Activated CD8-positive, alpha-beta memory T cell treated with anti-CD3 and anti-CD28 coated beads, Interleukin-2, amount 50 U/mL, for 48 hours (primary cell): ENCODE measurements around the gene NOC4L.

Experiments used
- DNase-seq: peaks from one replicate; pipeline ENCODE4 v3.0.0-alpha.2; 2020

The NOC4L gene

DNA sequence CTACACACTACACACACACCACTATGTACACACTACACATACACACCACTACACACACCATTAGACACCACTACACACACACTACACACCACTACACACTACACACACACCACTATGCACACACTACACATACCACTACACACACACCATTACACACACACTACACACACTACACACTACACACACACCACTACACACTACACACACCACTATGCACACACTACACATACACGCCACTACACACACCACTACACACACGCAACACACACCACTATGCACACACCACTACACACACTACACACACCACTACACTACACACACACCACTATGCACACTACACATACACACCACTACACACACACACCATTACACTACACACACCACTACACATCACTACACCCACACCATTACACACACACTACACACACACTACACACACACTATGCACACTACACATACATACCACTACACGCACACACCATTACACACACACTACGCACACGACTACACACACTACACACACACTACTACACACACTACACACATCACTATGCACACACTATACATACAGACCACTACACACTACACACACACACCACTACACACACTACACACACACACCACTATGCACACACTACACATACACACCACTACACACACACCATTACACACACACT, 13.6 kb downstream of the NOC4L start:
- DNase-seq, result no peak

DNA sequence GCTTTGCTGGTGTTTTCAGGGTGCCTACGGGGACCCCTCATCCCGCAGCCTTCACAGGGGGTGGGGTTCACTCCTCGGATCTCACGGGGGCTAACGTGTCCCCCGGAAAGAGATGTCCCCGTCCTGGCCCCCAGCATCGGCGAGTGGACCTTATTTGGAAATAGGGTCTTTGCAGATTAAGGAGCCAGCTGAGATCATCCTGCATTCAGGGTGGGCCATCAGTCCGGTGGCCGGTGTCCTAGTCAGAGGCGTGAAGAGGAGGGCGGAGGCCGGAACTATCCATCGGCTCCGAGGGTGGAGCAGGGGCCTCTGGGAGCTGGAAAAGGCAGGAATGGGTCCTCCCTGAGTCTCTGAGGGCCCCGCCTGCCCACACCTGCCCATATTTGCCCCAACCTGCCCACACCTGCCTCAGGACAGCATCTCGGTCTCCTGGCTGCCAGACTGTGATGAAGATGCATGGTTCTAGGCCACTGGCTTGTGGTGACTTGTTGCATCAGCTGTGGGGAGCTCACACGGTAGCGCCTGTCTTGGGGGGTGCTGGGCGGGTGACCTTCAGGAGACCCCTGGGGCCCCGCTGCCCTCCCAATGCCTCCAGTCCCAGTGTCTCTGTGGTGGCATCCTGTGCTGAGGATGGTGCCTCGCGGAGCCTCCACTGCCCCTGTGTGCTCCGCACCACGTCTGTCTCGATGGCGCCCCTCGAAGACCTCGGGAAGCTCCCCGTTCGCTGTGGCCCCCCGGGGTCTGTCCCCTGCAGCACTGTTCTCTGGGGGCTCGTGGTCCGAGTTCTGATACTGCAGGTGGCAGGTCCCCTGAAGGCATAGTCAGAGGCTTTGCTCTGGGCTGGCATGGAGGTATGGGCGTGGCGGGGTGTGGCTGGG, 14.7 kb downstream of the NOC4L start:
- no peak for DNase-seq

DNA sequence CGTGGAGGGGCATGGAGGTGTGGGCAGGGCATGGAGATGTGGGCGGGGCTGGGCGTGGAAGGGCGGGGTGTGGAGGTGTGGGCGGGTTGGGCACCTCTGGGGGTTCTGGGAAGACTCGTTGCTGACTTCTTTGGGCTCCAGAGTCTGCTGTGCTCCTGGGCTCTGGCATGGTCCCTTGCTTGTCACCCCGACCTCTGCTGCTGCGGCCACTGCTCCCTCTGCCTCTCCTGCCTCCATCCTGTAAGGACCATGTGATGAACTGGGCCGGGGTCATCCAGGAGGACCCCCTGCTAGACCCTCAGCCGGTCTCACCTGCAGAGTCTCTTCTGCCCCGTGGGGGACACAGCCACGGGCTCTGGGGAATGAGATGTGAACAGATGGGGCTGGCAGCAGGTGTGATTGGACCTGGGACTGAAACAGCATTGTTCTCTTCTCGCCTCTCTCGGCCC, 15.3 kb downstream of the NOC4L start:
- no peak for DNase-seq

DNA sequence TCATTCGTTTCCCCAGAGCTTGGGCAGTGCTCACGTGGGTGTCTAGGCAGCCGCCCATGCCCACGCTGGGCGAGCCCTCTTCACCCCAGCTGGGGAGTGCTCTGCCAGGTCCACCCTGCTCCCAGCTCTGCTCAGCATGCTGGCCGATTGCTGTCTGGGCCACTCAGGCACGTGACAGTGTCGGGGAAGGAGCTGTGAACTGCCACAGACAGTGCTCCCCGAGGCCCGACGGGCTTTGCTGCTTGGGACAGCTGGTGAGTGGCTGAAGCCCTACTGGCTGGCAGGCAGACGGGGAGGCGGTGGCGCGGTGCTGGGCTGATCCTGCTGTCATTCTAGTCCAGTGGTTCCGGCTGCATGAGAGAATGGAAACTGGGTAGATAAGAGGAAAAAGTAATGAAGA, 15.8 kb downstream of the NOC4L start:
- no peak for DNase-seq

DNA sequence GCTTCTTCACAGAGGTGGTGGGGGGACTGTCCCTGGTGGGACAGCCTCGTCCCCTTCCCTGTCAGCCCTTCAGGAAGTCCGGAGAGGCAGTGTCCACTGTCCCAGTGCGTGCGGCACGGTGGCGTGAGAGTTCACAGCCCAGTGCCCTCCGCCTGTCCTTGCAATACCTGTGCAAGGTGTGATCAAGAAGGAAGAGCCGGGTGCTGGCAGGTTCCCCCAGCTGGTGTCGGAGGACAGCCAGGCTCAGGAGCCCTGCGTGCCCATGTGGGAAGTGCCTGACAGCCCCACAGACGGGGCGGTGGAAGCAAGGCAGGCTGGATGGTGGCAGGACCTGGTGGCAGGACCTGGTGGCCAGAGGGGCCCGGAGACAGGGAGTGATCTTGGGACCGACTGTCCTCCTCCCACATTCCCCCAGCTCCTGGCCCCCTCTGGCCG, 16.4 kb downstream of the NOC4L start:
- no peak for DNase-seq

DNA sequence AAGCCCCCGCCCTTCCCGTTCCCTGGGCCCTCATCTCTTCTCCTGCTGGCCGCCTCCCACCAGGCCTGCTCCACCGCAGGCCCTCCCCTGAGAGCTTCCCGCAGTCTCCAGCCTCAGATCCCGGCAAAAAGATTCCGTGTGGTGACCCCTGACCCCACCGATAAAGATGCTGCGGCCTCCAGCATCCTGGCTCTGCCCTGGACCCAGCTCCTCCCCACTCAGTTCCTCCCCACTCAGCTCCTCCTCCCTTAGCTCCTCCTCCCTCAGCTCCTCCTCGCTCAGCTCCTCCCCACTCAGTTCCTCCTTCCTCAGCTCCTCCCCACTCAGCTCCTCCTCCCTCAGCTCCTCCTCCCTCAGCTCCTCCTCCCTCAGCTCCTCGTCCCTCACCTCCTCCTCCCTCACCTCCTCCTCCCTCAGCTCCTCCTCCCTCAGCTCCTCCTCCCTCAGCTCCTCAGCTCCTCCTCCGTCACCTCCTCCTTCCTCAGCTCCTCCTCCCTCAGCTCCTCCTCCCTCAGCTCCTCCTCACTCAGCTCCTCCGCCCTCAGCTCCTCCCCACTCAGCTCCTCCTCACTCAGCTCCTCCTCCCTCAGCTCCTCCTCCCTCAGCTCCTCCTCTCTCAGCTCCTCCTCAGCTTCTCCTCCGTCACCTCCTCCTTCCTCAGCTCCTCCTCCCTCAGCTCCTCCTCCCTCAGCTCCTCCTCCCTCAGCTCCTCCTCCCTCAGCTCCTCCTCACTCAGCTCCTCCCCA, 17.0 kb downstream of the NOC4L start:
- no peak for DNase-seq

DNA sequence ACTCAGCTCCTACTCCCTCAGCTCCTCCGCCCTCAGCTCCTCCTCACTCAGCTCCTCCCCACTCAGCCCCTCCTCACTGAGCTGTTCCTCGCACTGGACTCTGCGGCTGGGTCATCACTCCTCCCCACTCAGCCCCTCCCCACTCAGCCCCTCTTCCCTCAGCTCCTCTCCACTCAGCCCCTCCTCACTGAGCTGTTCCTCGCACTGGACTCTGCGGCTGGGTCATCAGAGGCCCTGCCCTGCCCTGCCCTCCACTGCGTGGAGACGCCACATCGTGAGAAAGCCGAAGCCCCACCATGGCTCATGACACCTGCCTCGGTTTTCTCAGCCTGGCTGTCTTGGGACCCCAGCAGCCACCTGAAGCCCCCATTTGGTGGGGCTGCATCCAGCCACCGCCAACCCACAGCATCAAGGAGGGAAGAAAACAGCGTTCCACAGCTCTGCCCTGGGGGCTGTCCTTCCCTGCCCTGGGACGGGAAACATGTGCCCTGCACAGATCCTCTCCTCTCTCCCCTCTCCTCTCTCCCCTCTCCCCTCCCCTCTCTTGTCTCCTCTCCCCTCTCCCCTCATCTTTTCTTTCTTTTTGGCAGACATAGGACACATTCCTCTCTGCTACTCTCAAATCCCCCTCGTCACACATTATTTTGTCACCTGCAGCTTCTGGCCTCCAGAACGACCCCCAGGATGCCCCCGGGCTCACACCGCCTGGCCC, 17.7 kb downstream of the NOC4L start:
- DNase-seq, result no peak

DNA sequence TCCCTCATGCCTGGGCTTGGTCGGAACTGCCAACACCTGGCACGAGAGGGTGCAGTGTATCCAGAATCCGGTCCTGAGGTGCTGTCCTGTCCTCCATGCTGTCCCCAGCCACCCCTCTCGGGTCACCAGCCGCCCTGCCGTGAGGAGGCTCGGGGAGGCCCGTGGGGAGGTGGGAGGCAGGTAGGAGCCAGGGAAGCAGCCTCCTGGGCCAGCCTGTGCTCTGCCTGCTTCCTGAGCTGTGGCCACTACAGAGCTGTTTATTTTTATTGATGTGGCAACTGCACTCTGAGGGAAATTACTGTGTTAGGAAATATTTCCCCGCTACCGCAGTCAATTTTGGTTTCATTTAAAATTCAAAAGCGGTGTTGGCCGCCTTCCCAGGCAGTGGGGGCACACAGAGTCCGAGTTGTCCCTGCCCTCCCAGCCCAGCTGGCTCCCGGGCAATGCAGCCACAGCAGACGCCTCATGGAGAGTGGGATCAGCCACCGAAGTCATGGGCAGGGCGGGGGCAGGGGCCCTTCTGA, 18.3 kb downstream of the NOC4L start:
- DNase-seq, result no peak

DNA sequence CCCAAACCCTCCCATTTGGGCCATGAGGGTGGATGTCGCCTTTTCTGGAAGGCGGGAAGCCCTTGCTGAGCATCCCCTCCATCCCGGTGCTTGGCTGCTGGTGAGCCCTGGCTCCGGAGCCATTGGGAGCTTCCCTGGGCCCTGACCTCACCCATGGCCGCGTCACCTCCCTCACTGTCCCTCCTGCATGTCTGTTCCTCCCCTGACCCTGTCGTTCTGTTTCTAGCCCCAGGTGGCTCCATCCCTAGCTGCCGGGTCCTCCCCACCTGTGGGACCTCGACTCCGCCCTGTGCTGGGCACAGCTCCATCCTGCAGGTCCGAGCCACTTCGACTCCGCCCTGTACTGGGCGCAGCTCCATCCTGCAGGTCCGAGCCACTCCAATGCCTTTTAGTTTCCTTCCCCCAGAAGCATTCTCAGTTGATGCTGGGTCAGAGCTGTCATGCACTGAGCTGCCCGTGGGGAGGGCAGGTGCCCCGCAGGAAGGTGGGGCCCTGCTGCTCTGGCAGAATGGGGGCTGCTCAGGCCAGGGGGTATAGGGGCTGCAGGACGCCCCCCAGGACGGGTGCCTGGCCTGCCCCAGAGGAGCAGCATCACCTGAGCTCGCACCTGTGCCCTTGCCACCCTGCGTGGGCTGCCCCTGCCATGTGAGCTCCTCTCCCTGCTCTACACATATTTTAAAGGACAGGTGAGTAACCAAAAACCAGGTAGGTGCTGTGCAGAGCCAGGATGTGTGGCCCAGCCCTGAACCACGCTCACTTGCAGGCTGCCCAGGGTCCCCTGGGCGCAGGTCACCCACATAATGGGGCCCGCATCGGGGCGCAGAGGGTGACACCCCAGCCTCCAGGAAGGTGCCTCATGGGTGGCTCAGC, 19.0 kb downstream of the NOC4L start:
- no peak for DNase-seq

DNA sequence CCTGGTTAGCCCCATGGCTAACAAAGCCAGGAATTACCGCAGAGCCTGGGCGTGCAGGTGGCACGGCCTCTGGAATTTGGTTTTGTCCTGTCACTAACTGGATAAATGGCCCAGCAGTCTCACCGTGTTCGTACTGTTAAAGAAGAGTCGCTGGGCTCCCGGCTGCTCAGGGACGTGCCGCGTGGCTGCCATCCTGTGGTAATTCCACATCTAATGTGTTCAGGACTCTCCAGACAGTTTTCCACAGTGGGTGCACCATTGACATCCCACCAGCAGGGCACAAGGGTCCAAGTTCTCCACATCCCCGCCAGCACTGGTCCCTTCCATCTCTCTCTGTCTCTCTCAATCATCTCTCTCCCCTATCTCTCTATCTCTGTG, 19.6 kb downstream of the NOC4L start:
- DNase-seq, result no peak

DNA sequence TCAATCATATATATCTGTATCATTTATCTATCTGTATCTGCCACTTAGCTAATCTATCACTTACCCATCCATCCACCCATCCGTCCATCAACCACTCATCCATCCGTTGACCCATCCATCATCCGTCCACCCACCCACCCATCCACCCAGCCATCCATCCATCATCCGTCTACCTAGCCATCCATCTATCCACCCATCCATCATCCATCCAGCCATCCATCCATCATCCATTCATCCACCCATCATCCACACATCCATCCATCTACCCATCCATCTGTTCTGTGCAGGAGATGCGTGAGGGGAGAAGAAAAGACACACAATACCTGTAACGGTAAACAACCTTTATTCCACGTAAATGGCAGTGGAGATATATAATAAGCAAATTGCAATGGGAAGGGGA, 20.2 kb downstream of the NOC4L start:
- no peak for DNase-seq

DNA sequence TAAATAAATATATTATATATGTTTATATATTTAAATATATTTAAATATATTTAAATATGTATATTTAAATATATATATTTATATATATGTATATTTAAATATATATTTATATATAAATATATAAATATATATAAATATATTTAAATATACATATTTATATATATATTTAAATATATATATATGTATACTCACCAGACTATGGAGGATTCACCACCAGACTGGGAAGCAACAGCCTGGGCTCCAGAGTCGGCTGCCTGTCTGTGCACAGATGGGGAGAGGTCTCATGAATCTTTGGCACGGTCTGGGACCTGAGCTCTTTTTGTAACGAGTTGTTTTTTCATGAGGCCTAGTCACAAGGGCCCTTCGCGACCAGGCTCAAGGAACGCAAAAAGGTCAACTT, 21.3 kb downstream of the NOC4L start:
- DNase-seq, result no peak

DNA sequence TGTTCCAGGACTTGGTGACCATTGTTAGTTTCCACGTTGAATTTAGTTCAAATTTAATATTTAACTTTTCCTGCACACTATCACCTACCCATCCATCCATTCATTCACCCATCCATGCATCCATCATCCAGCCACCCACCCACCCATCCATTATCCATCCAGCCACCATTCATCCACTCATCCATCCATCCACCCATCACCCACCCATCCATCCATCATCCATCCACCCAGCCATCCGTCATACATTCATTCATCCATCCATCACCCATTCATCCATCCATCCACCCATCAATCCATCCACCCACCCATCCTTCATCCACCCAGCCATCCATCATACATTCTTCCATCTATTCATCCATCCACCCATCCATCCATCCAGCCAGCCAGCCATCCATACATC, 21.8 kb downstream of the NOC4L start:
- DNase-seq, result no peak

DNA sequence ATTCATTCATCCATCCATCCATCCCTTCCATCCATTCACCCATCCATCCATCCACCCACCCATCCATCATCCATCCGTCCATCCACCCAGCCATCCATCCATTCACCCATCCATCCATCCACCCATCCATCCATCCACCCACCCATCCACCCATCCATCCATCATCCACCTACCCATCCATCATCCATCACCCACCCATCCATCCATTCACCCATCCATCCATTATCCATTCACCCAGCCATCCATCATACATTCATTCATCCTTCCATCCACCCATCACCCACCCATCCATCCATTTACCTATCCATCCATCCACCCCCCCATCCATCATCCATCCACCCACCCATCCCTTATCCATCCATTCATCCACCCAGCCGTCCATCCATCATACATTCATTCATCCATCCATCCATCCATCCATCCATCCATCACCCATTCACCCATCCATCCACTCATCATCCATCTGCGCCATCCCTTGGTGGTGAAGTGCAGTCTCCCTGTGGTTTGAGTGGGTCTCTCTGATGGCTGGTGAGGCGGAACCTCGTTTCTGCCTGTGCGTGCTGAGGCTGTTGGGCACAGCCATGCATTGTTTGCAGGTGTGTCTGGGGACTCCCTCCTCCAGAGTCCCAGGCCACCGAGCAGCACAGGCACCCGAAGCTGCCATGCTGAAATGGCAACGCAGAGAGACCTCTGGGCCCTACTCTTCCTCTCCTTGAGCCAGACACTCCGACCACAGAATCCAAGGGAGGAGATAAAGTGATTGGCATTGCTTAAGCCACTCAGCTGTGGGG, 22.7 kb downstream of the NOC4L start:
- DNase-seq, result no peak

DNA sequence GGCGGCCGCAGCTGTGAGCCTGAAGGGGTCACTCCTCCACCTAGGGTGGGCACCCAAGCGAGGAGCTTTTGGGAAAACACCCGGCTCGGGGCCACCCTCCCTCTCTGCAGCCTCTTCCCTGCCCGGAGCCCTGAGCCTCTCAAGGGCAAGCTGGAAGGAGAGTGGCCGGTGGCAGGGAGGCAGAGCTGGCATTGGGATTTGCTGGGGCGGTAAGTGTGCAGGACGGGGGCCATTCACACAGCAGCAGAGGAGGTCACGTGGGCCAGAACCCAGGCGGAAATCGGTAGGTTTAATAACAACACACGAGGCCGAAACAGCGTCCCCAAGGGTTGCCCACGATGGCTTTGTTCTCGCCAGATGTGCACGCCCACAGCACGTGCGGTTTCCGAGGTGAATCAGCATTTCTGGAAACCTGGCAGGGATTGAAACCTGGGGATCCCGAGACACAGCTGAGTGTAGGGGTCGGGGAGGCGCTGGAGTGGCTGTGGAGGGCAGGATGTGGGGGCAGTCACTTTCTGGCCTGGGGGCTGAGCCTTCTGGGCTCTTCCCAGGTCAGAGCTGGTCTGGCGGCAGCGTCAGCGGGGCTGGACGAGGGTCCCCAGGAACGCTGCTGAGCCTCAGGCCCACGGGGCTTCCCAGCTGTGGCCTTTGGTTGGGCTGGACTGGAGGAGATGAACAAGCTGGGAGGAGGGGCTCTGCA, 23.5 kb downstream of the NOC4L start:
- no peak for DNase-seq

DNA sequence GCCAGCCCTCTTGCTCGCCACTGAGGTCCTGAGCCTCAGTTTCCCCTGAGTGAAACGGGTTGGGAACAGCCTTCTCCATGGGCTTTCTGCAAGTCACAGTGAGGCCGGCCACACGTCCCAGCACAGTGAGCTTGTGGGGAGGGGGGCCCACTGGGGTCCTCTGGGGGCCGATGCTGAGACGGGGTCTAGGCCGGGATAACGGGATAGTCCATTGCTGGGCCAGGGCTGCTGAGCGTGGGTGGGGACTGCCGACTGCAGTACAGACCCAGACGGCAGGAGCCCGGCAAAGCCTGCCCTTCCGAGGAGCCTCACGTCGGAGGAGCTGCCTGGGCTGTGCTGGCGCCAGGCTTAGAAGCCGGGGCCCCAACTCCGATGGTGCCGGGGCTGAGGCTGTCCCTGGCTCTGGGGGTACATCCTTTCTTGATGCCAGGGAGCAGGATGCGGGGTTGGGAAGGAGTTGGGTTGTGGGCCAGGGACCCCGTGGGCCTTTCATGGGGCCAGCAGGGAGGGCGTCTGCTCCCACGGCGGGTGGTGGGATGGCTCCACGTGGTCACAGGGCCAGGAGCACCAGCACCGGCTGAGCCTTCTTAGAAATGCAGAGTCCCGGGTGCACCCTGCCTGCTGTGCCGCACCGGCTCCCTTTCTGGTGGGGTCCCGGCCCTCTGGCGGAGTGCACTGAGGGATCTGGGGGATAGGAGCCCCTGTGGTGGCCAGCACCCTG, 24.2 kb downstream of the NOC4L start:
- no peak for DNase-seq

DNA sequence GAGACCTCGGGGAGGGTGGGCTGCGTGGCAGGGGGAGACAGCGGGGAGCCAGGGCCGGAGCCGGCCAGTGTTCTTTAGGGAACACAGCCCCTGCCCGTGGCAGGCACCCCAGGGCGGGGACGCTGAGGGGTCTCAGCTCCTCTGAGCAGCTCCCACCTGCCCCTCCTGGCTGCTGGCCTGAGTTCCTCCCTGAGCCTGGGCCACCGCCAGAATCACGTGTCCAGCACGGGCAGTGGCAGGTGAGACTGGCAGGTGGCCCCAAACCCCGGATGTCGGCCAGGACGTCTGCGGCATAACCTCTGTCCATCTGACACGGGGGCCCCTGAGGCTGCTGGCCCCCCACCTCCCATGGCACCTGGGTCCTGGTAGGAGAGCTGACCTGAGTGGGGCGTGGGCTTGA, 25.1 kb downstream of the NOC4L start:
- no peak for DNase-seq

DNA sequence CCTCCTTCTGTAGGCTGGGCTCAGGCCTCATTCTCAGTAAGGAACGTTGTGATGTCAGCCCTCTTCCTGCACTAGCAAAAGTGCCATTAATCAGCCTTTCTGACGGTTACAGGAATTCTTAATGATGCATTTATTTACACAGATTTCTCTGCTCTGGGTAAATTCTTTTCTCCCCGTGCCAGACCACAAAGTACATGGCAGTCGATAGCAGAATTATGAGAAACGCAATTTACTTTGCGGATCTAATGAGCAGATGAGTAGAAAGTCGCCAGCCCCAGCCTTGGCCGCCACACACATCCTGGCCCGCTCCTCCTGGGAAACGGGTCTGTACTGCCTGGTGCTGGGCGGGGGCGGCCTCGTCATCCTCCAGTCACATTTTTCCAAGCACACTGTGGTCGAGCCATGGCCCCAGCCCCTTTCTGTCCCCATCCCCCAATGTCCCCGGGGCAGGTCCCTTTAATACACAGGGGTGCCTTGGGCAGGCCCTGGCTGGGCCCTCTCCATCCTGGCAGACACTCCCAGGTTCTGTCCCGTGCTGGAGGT, 25.9 kb downstream of the NOC4L start:
- DNase-seq, result no peak

DNA sequence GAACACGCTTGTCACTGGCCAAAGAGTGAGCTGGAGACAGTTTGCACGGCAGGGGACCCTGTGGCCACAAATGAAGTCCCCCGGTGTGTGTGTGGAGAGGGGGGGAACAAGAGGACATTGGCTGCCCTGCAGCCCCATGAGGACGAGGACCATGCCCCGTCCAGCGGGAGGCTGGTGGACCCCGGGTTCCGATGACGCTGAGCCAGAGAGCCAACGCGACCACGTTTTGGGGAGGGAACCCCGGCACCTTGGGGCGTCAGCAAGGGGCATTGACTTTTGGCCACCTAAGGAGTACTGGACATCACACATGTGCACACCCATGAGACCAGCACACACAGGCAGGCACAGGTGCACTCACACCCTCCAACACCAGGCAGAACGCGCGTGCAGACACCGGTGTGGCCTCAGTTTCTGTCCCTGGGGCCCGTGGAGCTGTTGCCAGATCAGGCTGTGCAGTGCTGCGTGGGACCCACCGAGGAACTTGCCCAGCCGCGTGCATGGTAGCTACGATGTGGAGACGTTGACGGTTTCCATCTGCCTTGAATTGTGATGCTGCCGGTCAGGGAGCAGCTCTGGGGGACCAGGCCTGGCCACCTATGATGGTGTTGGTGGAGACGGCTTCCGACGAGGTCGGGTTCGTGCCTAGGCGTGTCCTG, 26.5 kb downstream of the NOC4L start:
- no peak for DNase-seq
